Measurements from ENCODE around the gene DST. TPM values are rescaled to one million over a fixed set of nuclear protein-coding genes. Genes with fewer than 3 reads are reported as not detected.

Gene DST
- total and polyA plus RNA-seq, 2 of the 4 experiments (the other 2 are of a cell fraction), result 97.7 to 452 TPM

- H2AK5ac ChIP-seq (ENCODE audit: low read depth, low read length), result peak overlapping the region; percentile 92
- peak overlapping the region; percentile 94 for H4K91ac ChIP-seq (ENCODE audit: insufficient read depth, low read depth, low read length)
- DNase-seq (peak; percentile 81), ATAC-seq (ENCODE audit: low read depth) (peak; percentile 22)
- TF ChIP-seq CEBPB (IDR thresholded peaks at IDR 0.05; ENCODE audit: low read depth, low read length), result peak; percentile 58; the same call in 1 of the 2 replicates
- 0 out of 2 replicates have a peak, but pooled peaks have one; percentile 1 for TF ChIP-seq RAD21 (IDR thresholded peaks at IDR 0.05; ENCODE audit: low read length)
- 0 out of 2 replicates have a peak, but pooled peaks have one; percentile 4 for TF ChIP-seq MAFK (IDR thresholded peaks at IDR 0.05; ENCODE audit: low read depth, low read length)
- no peak for TF ChIP-seq NFE2L2 (IDR thresholded peaks at IDR 0.05; ENCODE audit: low read depth, low read length)
- no peaks in the 10 kb centered on the region for H3K27me3 ChIP-seq (ENCODE audit: control insufficient read depth, insufficient read depth, low read length)
- H3K14ac ChIP-seq (replicated peaks; ENCODE audit: low read depth, low read length), result peak overlapping the region; percentile 91
- peak overlapping the region; percentile 79; the same call in 2 of the 3 replicates for H2BK15ac ChIP-seq (ENCODE audit: low read depth, low read length)
- TSS peak; percentile 25 for BruUV-seq (replicated peaks)
- no CpG with 5 or more reads among the region's 4 CpGs for WGBS, 2 experiments (ENCODE audit: extremely low coverage in 2 of 2, insufficient read length in 1 of 2)
- peaks cover 2% of the 10 kb centered on the region for H3K9me1 ChIP-seq (ENCODE audit: insufficient read depth, low read length)
- H2BK5ac ChIP-seq (ENCODE audit: low read depth, low read length, poor library complexity, severe bottlenecking), result peak overlapping the region; percentile 94
- dilution Hi-C loops (cut with HindIII; ENCODE audit: low sequenced_read_pairs, unreplicated experiment), result no loop called here
- H3K56ac ChIP-seq (ENCODE audit: extremely low read depth, insufficient read depth, low read length), result peak overlapping the region; percentile 71
- H4K5ac ChIP-seq (ENCODE audit: low read depth, low read length), result peak overlapping the region; percentile 97
- H2AFZ ChIP-seq (replicated peaks; ENCODE audit: low read length, poor library complexity), result no peak overlapping the region
- peaks cover 4% of the 10 kb centered on the region for H3K36me3 ChIP-seq (ENCODE audit: control insufficient read depth, insufficient read depth, low read length)
- no peaks in the 10 kb centered on the region for H3K9me3 ChIP-seq (ENCODE audit: control insufficient read depth, insufficient read depth, low read length)
- H2BK20ac ChIP-seq (ENCODE audit: low read depth, low read length), result peak overlapping the region; percentile 73
- H2BK120ac ChIP-seq (ENCODE audit: low read depth, low read length), result peak overlapping the region; percentile 95
- peak overlapping the region; percentile 88 for H3K23ac ChIP-seq (ENCODE audit: low read depth, low read length)
- peak overlapping the region; percentile 45 for H3K4me3 ChIP-seq (ENCODE audit: insufficient read depth, low read depth, low read length)
- H3K4me1 ChIP-seq (ENCODE audit: control insufficient read depth, insufficient read depth, low read length), result peaks cover 9% of the 10 kb centered on the region
- POLR2A ChIA-PET (ENCODE audit: unreplicated experiment), result no interaction called here
- H2AK9ac ChIP-seq (replicated peaks; ENCODE audit: low read depth, low read length, poor library complexity), result no peak overlapping the region
- H3K4me2 ChIP-seq (ENCODE audit: low read depth, low read length), result peak overlapping the region; percentile 83
- intact Hi-C loops (cut with micrococcal nuclease), result loop anchor here (5.0 kb wide), 2 partner anchors 152 to 333 kb away; no protein-coding TSS in a partner anchor
- in situ Hi-C loops (cut with MboI; ENCODE audit: low sequenced_read_pairs), result loop anchor here (10.0 kb wide), 1 partner anchor 154 kb away; no protein-coding TSS in a partner anchor
- no peaks in the 10 kb centered on the region; the same call in 1 of the 2 replicates for H4K20me1 ChIP-seq (ENCODE audit: insufficient read depth, low read length)
- H3K27ac ChIP-seq (ENCODE audit: insufficient read depth, low read length), result peak overlapping the region; percentile 92
- H3K79me1 ChIP-seq (ENCODE audit: low read depth in 1 of 2, low read length in 2 of 2), result peaks cover 14 to 44% of the 10 kb centered on the region in 2 experiments
- peak overlapping the region in 1 of 2 experiments; percentile 92; a peak in 3 of 4 replicates for H4K8ac ChIP-seq (ENCODE audit: low read depth in 2 of 2, low read length in 2 of 2)
- CTCF ChIA-PET, result interaction anchor here (0.6 to 1.2 kb wide), 6 partner anchors 9 to 215 kb away, joined by 3 to 4 read pairs (median 3); partner anchors contain the start of gene DST
- peak overlapping the region; percentile 96 for H3K9ac ChIP-seq (ENCODE audit: low read depth, low read length)
- H3K4ac ChIP-seq (ENCODE audit: low read depth, low read length), result peak overlapping the region; percentile 90
- H3K18ac ChIP-seq (ENCODE audit: low read depth, low read length), result peak overlapping the region; percentile 100
Observed at GRCh38 chr6:56690519-56691285, 48.0 kb upstream of the DST start.
